Measurements from ENCODE around the gene ZC3H14. TPM values are rescaled to one million over a fixed set of nuclear protein-coding genes. Genes with fewer than 3 reads are reported as not detected.
"Not testable (repeated sequence)": the region's sequence is repeated elsewhere in the genome, so short reads cannot be mapped to it uniquely, and the experiment has no call there.

Gene ZC3H14, protein sequence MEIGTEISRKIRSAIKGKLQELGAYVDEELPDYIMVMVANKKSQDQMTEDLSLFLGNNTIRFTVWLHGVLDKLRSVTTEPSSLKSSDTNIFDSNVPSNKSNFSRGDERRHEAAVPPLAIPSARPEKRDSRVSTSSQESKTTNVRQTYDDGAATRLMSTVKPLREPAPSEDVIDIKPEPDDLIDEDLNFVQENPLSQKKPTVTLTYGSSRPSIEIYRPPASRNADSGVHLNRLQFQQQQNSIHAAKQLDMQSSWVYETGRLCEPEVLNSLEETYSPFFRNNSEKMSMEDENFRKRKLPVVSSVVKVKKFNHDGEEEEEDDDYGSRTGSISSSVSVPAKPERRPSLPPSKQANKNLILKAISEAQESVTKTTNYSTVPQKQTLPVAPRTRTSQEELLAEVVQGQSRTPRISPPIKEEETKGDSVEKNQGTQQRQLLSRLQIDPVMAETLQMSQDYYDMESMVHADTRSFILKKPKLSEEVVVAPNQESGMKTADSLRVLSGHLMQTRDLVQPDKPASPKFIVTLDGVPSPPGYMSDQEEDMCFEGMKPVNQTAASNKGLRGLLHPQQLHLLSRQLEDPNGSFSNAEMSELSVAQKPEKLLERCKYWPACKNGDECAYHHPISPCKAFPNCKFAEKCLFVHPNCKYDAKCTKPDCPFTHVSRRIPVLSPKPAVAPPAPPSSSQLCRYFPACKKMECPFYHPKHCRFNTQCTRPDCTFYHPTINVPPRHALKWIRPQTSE
- total RNA-seq: 65.0 and 68.7 TPM in 2 replicates
- polyA plus RNA-seq (2012): 31.2 TPM

- peak; percentile 88 for DNase-seq (ENCODE audit: low read depth)
Measured at GRCh38 chr14:88562831-88563686, at the start of gene ZC3H14. TSS of gene ZC3H14 (plus strand) at chr14:88563037. CDS start at chr14:88563134, 97 bp downstream.

GRCh38 chr14:88515499-88516221, 47.2 kb upstream of the ZC3H14 start:
- DNase-seq (ENCODE audit: low read depth): no peak

- DNase-seq (ENCODE audit: low read depth): no peak
Measured at GRCh38 chr14:88516861-88517357, 45.9 kb upstream of the ZC3H14 start.

GRCh38 chr14:88518592-88519512, 44.0 kb upstream of the ZC3H14 start:
- DNase-seq (ENCODE audit: low read depth): peak; percentile 35

GRCh38 chr14:88519907-88520306, 42.9 kb upstream of the ZC3H14 start:
- DNase-seq (ENCODE audit: low read depth): no peak

- no peak for DNase-seq (ENCODE audit: low read depth)
Measured at GRCh38 chr14:88521818-88522217, 41.0 kb upstream of the ZC3H14 start.

DNA sequence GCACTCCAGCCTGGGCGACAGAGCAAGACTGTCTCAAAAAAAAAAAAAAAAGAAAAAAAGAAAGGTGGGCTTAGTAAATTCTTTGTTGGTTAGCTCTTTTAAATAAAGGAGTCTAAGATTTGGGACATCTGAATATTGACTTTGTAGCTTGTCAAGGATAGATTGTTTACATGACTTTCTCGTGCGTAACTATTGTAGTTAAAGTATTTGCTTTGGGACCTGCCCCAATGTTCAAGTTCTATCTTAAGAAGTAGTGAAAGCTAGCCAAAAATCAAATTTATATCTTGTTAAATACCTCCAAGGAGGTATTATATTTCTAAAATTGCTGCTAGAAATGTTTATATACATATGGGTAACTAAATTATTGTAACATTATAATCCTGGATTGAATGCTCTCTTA, 40.4 kb upstream of the ZC3H14 start:
- no peak for DNase-seq (ENCODE audit: low read depth)

DNA sequence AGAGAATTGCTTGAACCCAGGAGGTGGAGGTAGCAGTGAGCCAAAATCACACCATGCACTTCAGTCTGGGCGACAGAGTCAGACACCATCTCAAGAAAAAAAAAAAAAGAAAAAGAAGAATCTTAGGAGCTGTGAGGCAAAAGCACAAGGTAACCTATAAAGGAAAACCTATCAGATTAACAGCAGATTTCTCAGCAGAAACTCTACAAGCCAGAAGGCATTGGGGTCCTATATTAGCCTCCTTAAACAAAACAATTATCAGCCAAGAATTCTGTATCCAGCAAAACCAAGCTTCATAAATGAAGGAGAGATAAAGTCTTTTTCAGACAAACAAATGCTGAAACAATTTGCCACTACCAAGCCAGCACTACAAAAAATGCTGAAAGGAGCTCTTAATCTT, 32.9 kb upstream of the ZC3H14 start:
- DNase-seq (ENCODE audit: low read depth): not testable (repeated sequence)

- DNase-seq (ENCODE audit: low read depth): no peak
Measured at GRCh38 chr14:88533064-88533602, 29.7 kb upstream of the ZC3H14 start.

DNA sequence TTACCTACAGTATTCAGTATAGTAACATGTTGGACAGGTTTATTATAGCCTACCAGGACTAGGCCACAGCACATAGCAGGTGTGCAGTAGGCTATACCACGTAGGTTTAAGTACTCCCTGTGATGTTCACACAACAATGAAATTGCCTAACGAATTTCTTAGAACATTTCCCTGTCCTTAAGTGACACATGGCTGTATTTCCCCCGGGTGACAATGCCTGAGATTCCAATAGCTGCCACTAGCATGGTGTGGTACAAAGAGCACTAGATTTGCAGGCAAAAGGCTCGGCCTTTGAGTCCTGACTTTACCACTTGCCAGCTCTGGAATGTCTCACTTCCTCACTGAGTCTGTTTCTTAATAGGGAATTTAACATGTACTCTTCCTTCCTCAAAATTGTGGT, 27.7 kb upstream of the ZC3H14 start:
- peak; percentile 38 for DNase-seq (ENCODE audit: low read depth)

GRCh38 chr14:88535813-88536212, 27.0 kb upstream of the ZC3H14 start:
- DNase-seq (ENCODE audit: low read depth): no peak

DNA sequence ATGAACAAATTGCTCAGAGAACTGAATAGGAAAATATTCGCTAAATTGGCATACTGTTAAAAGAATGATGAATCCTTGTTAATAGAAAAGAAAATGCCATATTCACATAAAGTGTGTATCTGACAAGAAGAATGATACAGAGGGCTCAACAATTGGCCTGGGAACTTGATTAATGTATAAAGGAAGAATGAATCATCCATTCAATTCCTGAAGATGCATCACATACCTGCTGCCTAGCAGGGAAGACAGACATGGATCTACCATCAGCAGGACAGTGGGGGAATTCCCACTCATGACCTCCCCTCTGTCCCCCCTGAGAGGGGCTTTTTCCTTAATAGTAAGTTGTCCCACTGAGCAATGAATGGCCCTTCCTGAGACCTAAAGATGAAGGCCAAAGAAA, 21.5 kb upstream of the ZC3H14 start:
- DNase-seq (ENCODE audit: low read depth): no peak

GRCh38 chr14:88542857-88543795, 19.7 kb upstream of the ZC3H14 start:
- no peak for DNase-seq (ENCODE audit: low read depth)

- no peak for DNase-seq (ENCODE audit: low read depth)
Measured at GRCh38 chr14:88545256-88545655, 17.6 kb upstream of the ZC3H14 start.

DNA sequence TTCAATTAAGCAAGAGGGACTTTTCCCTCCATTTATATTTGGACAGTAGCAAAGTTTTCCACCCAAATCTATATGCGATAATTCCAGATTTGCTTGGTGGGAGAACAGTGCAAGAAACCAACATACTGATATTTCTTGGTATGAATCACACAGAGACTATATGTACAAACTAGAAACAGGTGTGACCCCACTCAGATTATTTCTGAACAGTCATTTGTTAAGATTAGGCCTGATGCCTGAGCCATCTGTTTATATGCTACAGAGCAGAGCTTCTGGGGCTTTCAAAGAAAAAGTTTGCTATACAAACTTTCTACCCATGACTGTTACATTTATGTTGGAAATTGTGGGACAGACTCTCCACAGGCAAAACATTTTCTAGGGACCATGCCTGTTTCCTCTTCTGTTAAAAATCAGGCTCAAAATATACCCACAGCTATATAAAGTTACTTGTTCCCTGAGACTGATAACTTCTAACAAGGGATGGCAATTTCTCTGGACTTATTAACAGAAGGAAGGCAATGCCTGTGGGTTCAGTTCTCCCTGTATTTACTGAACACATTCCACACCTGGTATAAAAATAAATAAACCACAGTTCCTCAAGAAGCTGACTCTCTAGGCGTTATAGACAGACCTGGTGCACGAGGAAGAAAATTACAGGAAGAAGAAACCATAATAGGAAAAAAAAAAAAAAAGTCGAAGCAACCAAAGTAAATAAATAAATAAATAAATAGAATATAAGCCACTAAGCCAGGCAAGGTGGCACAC, 16.0 kb upstream of the ZC3H14 start:
- peak; percentile 36 for DNase-seq (ENCODE audit: low read depth)

DNA sequence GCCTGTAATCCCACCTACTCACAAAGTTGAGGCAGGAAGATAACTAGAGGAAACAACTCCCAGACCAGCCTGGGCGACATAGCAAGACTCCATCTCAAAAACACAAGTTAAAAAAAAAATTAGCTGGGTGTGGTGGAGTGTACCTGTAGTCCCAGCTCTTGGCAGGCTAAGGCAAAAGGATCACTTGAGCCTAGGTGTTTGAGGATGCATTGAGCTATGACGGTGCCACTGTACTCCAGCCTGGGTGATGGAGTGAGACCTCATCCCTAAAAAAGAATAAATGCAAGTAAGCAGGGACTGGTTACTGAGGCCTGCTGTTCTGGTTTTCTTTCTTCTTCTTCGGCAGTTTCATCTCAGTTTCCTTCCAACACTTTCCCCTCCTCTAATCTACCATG, 15.5 kb upstream of the ZC3H14 start:
- no peak for DNase-seq (ENCODE audit: low read depth)

DNA sequence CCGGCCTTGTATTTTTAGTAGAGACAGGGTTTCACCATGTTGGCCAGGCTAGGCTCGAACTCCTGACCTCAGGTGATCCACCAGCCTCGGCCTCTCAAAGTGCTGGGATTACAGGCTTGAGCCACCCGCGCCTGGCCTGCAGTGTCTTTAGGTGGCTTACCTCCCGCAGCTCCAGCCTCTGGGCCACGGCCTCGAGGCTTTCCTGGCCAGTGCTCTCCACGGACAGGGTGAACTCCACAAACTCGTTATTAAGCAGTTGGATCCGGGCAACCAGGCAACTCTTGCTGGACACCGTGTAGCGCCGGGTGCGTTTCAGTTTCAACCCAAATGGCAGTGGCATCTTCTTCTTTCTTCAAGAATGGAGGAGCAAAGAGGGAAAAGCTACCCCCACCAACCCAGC, 12.8 kb upstream of the ZC3H14 start:
- no peak for DNase-seq (ENCODE audit: low read depth)
